ENCODE data around the gene XPO6. TPM values are rescaled to one million over a fixed set of nuclear protein-coding genes. Genes with fewer than 3 reads are reported as not detected.

XPO6 gene
- total and polyA plus RNA-seq, 7 experiments from 2014 or later = 89.5 to 437 (median 371) TPM

DNA sequence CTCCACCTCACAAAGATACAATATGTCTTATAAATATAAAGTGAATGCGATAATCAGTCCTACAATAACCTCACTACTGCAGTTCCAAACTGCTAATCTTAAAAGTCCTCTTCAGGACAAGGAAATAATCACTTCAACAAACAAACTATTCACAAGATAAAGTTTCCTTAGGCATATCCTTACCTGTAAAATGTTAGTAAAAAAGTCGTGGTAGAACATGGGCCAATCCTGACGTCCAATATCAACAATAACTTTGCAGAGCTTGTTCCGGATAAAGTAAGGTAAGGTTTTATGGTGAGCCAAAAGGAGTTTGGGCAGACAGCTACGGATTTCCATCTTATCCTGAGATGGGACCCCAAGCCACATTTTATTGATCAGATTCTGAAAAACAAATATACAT is 36.0 kb downstream of the XPO6 start:
- CTCF ChIA-PET = interaction anchor here (1.2 kb wide), 1 partner anchor 35 kb away, joined by 3 read pairs; no protein-coding TSS in a partner anchor
- no peak overlapping the region for H3K4me3 ChIP-seq (ENCODE audit: low read length)
- no peaks in the 10 kb centered on the region for H3K9me3 ChIP-seq (ENCODE audit: control insufficient read depth in 2 of 3, low read length in 3 of 3)
- ATAC-seq (no peak), DNase-seq (no peak)
- Mint-ChIP-seq H3K27ac (peak overlapping the region in 8 of 9 donors; percentile 72 to 90 (median 82)), H3K9me3 (peaks cover 0 to 1% (median 0%) of the 10 kb centered on the region in 11 donors), H3K4me1 (peaks cover 43 to 92% (median 78%) of the 10 kb centered on the region in 7 donors), H3K27me3 (no peaks in the 10 kb centered on the region), H3K4me3 (peak overlapping the region in 4 of 10 donors; percentile 32 to 61 (median 47)), H3K36me3 (peaks cover 21 to 73% (median 60%) of the 10 kb centered on the region in 5 donors)
- peaks cover 14 to 63% (median 19%) of the 10 kb centered on the region in 3 experiments for H3K36me3 ChIP-seq (ENCODE audit: control insufficient read depth in 2 of 3, insufficient read depth in 3 of 3, low read length in 3 of 3)
- intact Hi-C loops (cut with micrococcal nuclease) = no loop called here
- H3K27me3 ChIP-seq (ENCODE audit: control insufficient read depth in 2 of 2, insufficient read depth in 2 of 2, low read length in 2 of 2) = no peaks in the 10 kb centered on the region
- peaks cover 1 to 32% of the 10 kb centered on the region in 2 donors for H3K4me1 ChIP-seq (ENCODE audit: control insufficient read depth in 2 of 2, insufficient read depth in 2 of 2, low read length in 2 of 2)
- POLR2A ChIA-PET = interaction anchor here (0.9 to 2.5 kb wide), 4 partner anchors 9 to 16 kb away, joined by 3 to 14 read pairs (median 6); no protein-coding TSS in a partner anchor
- H3K27ac ChIP-seq (ENCODE audit: low read depth, low read length) = no peak overlapping the region

DNA sequence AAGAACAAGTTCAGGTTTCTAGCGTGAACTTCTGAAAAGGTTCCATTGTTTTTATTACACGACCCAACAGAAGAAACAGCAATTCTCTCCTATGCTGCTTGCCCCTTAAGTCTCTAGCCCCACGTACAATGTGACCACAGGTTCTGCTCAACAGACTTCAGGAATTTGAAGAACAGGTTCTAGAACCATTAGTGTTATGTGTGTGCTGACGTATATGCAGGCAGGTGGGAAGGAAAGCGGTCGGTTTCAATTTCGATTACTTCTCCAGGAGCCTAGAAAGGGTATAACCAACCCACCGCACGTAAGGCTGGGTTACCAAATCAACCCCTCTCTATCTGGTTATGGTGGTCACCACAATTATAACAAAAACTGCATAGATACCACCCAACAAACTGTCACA is 39.4 kb downstream of the XPO6 start:
- intact Hi-C loops (cut with micrococcal nuclease) = no loop called here
- H3K9me3 Mint-ChIP-seq = peaks cover 0 to 1% (median 0%) of the 10 kb centered on the region in 11 donors
- DNase-seq = no peak
- peaks cover 38 to 90% (median 75%) of the 10 kb centered on the region in 7 donors for H3K4me1 Mint-ChIP-seq
- no peaks in the 10 kb centered on the region for H3K27me3 Mint-ChIP-seq
- H3K27me3 ChIP-seq (ENCODE audit: control insufficient read depth in 2 of 2, insufficient read depth in 2 of 2, low read length in 2 of 2) = no peaks in the 10 kb centered on the region
- H3K4me3 ChIP-seq (ENCODE audit: low read length) = no peak overlapping the region
- H3K36me3 Mint-ChIP-seq = peaks cover 18 to 66% (median 46%) of the 10 kb centered on the region in 5 donors
- no peaks in the 10 kb centered on the region for H3K9me3 ChIP-seq (ENCODE audit: control insufficient read depth in 2 of 3, low read length in 3 of 3)
- ChIA-PET POLR2A (interaction anchor here (1.0 to 2.9 kb wide), 8 partner anchors 9 to 23 kb away, joined by 3 to 13 read pairs (median 5); no protein-coding TSS in a partner anchor), CTCF (interaction anchor here (0.9 to 1.2 kb wide), 2 partner anchors 35 to 38 kb away, joined by 4 read pairs; no protein-coding TSS in a partner anchor)
- peaks cover 20 to 50% of the 10 kb centered on the region in 2 donors for H3K4me1 ChIP-seq (ENCODE audit: control insufficient read depth in 2 of 2, insufficient read depth in 2 of 2, low read length in 2 of 2)
- peak overlapping the region in 8 of 9 donors; percentile 79 to 92 (median 88) for H3K27ac Mint-ChIP-seq
- peaks cover 17 to 56% (median 24%) of the 10 kb centered on the region in 3 experiments for H3K36me3 ChIP-seq (ENCODE audit: control insufficient read depth in 2 of 3, insufficient read depth in 3 of 3, low read length in 3 of 3)
- no peak for ATAC-seq
- peak overlapping the region in 3 of 10 donors; percentile 7 to 28 (median 14) for H3K4me3 Mint-ChIP-seq
- peak overlapping the region; percentile 47 for H3K27ac ChIP-seq (ENCODE audit: low read depth, low read length)

DNA sequence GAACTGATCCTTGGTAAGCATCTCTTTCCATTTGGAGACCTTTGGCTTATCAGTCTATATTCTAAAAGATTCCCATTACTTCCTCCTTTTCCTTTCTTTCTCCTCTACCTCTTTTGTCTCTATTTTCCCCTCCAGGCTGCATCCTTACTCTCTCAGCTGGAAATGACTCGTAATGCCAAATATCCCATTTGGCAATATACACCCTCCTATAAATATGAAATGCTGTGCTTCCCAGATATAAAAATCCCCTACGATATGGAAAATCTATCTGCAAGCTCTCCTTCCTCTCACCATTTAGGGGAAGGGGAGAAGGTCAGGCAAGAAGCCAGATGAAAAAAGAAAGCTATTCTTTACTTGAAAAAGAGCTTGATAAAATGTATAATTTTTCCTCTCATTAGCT is 39.9 kb downstream of the XPO6 start:
- no peaks in the 10 kb centered on the region for H3K9me3 ChIP-seq (ENCODE audit: control insufficient read depth in 2 of 3, low read length in 3 of 3)
- peaks cover 0 to 1% (median 0%) of the 10 kb centered on the region in 11 donors for H3K9me3 Mint-ChIP-seq
- no peak overlapping the region for H3K4me3 ChIP-seq (ENCODE audit: low read length)
- ATAC-seq = no peak
- H3K36me3 ChIP-seq (ENCODE audit: control insufficient read depth in 2 of 3, insufficient read depth in 3 of 3, low read length in 3 of 3) = peaks cover 12 to 57% (median 28%) of the 10 kb centered on the region in 3 experiments
- H3K27me3 Mint-ChIP-seq = no peaks in the 10 kb centered on the region
- H3K4me1 Mint-ChIP-seq = peaks cover 44 to 90% (median 75%) of the 10 kb centered on the region in 7 donors
- DNase-seq = no peak
- H3K27me3 ChIP-seq (ENCODE audit: control insufficient read depth in 2 of 2, insufficient read depth in 2 of 2, low read length in 2 of 2) = no peaks in the 10 kb centered on the region
- peaks cover 20 to 56% of the 10 kb centered on the region in 2 donors for H3K4me1 ChIP-seq (ENCODE audit: control insufficient read depth in 2 of 2, insufficient read depth in 2 of 2, low read length in 2 of 2)
- peak overlapping the region in 5 of 10 donors; percentile 1 to 28 (median 14) for H3K4me3 Mint-ChIP-seq
- ChIA-PET CTCF (interaction anchor here (0.8 to 1.2 kb wide), 3 partner anchors 34 to 150 kb away, joined by 3 to 4 read pairs (median 4); no protein-coding TSS in a partner anchor), POLR2A (interaction anchor here (0.6 to 2.9 kb wide), 10 partner anchors 8 to 682 kb away, joined by 3 to 13 read pairs (median 4); no protein-coding TSS in a partner anchor)
- intact Hi-C loops (cut with micrococcal nuclease) = no loop called here
- H3K27ac Mint-ChIP-seq = peak overlapping the region; percentile 21 to 92 (median 87)
- H3K36me3 Mint-ChIP-seq = peaks cover 23 to 66% (median 46%) of the 10 kb centered on the region in 5 donors
- H3K27ac ChIP-seq (ENCODE audit: low read depth, low read length) = peak overlapping the region; percentile 47

DNA sequence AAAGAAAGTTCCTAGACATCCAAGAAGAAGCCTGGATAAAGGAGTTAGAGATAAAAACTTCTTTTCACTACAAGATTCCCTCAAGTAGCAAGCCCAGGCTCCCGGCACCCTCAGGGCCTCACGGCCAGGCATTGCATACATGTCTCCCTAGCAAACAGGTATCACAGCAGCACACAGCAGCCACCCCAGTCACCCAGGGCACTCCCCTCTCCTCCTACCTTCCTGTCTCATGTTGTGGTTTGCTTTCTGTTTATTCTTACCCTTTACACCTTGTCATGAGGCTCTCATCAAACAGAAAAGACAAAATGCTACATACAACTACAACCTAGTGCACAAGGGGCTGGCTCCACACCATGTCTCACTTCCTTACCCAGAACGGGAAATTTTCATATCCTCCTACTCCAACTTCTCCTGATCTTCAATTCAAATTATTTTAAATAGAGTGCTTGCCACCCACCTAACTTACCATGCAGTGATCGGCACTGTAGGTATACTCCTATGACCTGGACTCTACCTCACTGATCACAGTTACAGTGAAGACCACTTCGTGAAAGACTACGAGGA is 42.7 kb downstream of the XPO6 start:
- Histone ChIP-seq H3K36me3 (ENCODE audit: control insufficient read depth in 2 of 3, insufficient read depth in 3 of 3, low read length in 3 of 3) (peaks cover 5 to 58% (median 20%) of the 10 kb centered on the region in 3 experiments), H3K4me3 (ENCODE audit: low read length) (peak overlapping the region; percentile 0), H3K27ac (ENCODE audit: low read depth, low read length) (peak overlapping the region; percentile 65), H3K27me3 (ENCODE audit: control insufficient read depth in 2 of 2, insufficient read depth in 2 of 2, low read length in 2 of 2) (no peaks in the 10 kb centered on the region), H3K9me3 (ENCODE audit: control insufficient read depth in 2 of 3, low read length in 3 of 3) (no peaks in the 10 kb centered on the region), H3K4me1 (ENCODE audit: control insufficient read depth in 2 of 2, insufficient read depth in 2 of 2, low read length in 2 of 2) (peaks cover 20 to 66% of the 10 kb centered on the region in 2 donors)
- no peaks in the 10 kb centered on the region for H3K27me3 Mint-ChIP-seq
- ChIA-PET CTCF (interaction anchor here (0.7 to 0.9 kb wide), 2 partner anchors 26 to 29 kb away, joined by 3 to 4 read pairs; no protein-coding TSS in a partner anchor), POLR2A (interaction anchor here (0.9 to 2.3 kb wide), 9 partner anchors 9 to 42 kb away, joined by 3 to 9 read pairs (median 5); no protein-coding TSS in a partner anchor)
- H3K4me1 Mint-ChIP-seq = peaks cover 39 to 92% (median 74%) of the 10 kb centered on the region in 7 donors
- ATAC-seq (peak; percentile 99), DNase-seq (peak in 7 of 9 donors; percentile 72 to 84 (median 80))
- peak overlapping the region; percentile 35 to 72 (median 66) for H3K4me3 Mint-ChIP-seq
- H3K9me3 Mint-ChIP-seq = no peaks in the 10 kb centered on the region
- intact Hi-C loops (cut with micrococcal nuclease) = loop anchor here (1.0 to 2.0 kb wide), 10 partner anchors 13 to 43 kb away; no protein-coding TSS in a partner anchor
- peaks cover 18 to 57% (median 35%) of the 10 kb centered on the region in 5 donors for H3K36me3 Mint-ChIP-seq
- H3K27ac Mint-ChIP-seq = peak overlapping the region; percentile 66 to 95 (median 90)

DNA sequence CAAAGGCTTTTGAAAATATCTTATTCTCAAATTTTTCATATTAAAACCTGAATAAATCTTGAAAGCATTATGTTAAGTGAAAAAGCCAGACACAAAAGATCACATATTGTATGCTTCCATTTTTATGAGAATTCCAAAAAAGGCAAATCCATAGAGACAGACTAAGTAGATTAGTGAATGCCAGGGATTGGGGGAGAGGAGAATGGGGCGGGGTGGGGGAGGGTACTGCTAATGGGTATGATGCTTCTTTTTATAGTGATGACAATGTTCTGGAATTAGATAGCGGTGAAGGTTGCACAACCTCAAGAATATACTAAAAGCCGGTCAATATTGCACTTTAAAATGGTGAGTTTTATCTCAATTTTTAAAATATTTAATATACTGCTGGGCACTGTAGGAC is 44.0 kb downstream of the XPO6 start:
- DNase-seq (no peak), ATAC-seq (no peak)
- H3K9me3 ChIP-seq (ENCODE audit: control insufficient read depth in 2 of 3, low read length in 3 of 3) = no peaks in the 10 kb centered on the region
- peak overlapping the region; percentile 65 for H3K27ac ChIP-seq (ENCODE audit: low read depth, low read length)
- Mint-ChIP-seq H3K9me3 (no peaks in the 10 kb centered on the region), H3K27me3 (no peaks in the 10 kb centered on the region), H3K27ac (peak overlapping the region; percentile 77 to 95 (median 90)), H3K36me3 (peaks cover 15 to 52% (median 36%) of the 10 kb centered on the region in 5 donors), H3K4me3 (peak overlapping the region in 4 of 10 donors; percentile 33 to 72 (median 70)), H3K4me1 (peaks cover 48 to 92% (median 78%) of the 10 kb centered on the region in 7 donors)
- H3K4me1 ChIP-seq (ENCODE audit: control insufficient read depth in 2 of 2, insufficient read depth in 2 of 2, low read length in 2 of 2) = peaks cover 20 to 74% of the 10 kb centered on the region in 2 donors
- no peaks in the 10 kb centered on the region for H3K27me3 ChIP-seq (ENCODE audit: control insufficient read depth in 2 of 2, insufficient read depth in 2 of 2, low read length in 2 of 2)
- ChIA-PET POLR2A (interaction anchor here (0.6 to 1.6 kb wide), 6 partner anchors 12 to 132 kb away, joined by 3 to 6 read pairs (median 4); no protein-coding TSS in a partner anchor), CTCF (interaction anchor here (0.6 kb wide), 1 partner anchor 894 kb away, joined by 5 read pairs; no protein-coding TSS in a partner anchor)
- no peak overlapping the region for H3K4me3 ChIP-seq (ENCODE audit: low read length)
- intact Hi-C loops (cut with micrococcal nuclease) = loop anchor here (2.0 kb wide), 2 partner anchors 19 kb away; no protein-coding TSS in a partner anchor
- peaks cover 5 to 54% (median 17%) of the 10 kb centered on the region in 3 experiments for H3K36me3 ChIP-seq (ENCODE audit: control insufficient read depth in 2 of 3, insufficient read depth in 3 of 3, low read length in 3 of 3)

DNA sequence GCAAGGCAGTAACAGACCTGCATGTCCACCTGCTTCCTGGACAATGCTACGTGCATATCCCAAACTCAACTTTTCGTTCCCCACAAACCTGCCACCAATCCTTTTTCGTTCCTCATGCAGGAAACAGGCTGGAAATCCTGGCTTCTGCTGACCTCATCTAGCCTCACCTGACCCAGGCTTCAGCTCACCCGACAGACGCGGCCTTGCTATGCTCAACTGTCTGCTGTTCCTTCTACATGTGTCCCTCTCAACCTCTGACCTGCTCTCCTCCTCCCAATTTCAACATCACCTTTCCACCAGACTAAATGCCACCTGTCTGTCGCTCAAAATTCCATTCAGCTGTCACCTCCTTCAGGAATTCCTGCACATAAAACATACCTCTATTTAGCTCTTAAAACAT is 44.5 kb downstream of the XPO6 start:
- CTCF ChIA-PET = interaction anchor here (0.6 kb wide), 1 partner anchor 893 kb away, joined by 5 read pairs; no protein-coding TSS in a partner anchor
- intact Hi-C loops (cut with micrococcal nuclease) = no loop called here
- Mint-ChIP-seq H3K4me1 (peaks cover 51 to 92% (median 77%) of the 10 kb centered on the region in 7 donors), H3K27ac (peak overlapping the region; percentile 45 to 95 (median 86)), H3K36me3 (peaks cover 15 to 48% (median 36%) of the 10 kb centered on the region in 5 donors), H3K4me3 (peak overlapping the region in 9 of 10 donors; percentile 4 to 69 (median 43)), H3K27me3 (no peaks in the 10 kb centered on the region), H3K9me3 (no peaks in the 10 kb centered on the region)
- Histone ChIP-seq H3K9me3 (ENCODE audit: control insufficient read depth in 2 of 3, low read length in 3 of 3) (no peaks in the 10 kb centered on the region), H3K36me3 (ENCODE audit: control insufficient read depth in 2 of 3, insufficient read depth in 3 of 3, low read length in 3 of 3) (peaks cover 5 to 54% (median 14%) of the 10 kb centered on the region in 3 experiments), H3K27me3 (ENCODE audit: control insufficient read depth in 2 of 2, insufficient read depth in 2 of 2, low read length in 2 of 2) (no peaks in the 10 kb centered on the region), H3K27ac (ENCODE audit: low read depth, low read length) (peak overlapping the region; percentile 65), H3K4me1 (ENCODE audit: control insufficient read depth in 2 of 2, insufficient read depth in 2 of 2, low read length in 2 of 2) (peaks cover 20 to 77% of the 10 kb centered on the region in 2 donors), H3K4me3 (ENCODE audit: low read length) (no peak overlapping the region)
- POLR2A ChIA-PET = interaction anchor here (0.6 to 1.6 kb wide), 12 partner anchors 8 to 133 kb away, joined by 3 to 6 read pairs (median 4); no protein-coding TSS in a partner anchor
- ATAC-seq (no peak), DNase-seq (no peak)

All from naive thymus-derived CD4-positive, alpha-beta T cell (primary cell).